ENCODE results near the gene SLC12A3.

Gene SLC12A3

DNA sequence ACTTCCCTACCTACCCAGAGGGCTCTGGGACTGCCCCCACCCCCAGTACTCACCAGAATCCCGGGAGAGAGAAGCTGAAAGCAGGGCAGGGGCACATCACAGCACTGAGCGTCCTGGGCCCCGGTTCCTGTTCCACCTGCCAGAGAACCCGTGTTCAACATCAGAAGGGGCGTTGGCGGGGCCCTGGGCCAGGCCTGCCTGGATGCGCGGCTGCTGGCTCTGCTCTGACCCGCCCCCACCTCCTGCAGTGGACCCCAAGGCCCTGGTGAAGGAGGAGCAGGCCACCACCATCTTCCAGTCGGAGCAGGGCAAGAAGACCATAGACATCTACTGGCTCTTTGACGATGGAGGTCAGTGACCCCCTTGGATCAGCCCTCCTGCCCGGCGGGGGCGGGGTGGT is 27.7 kb downstream of the SLC12A3 start:
- no peaks in the 10 kb centered on the region for H4K20me1 ChIP-seq (ENCODE audit: insufficient read depth, low read length)
- no peak overlapping the region for H3K4me3 ChIP-seq (ENCODE audit: low read depth in 1 of 2, low read length in 2 of 2)
- TF ChIP-seq, protein P1, sequence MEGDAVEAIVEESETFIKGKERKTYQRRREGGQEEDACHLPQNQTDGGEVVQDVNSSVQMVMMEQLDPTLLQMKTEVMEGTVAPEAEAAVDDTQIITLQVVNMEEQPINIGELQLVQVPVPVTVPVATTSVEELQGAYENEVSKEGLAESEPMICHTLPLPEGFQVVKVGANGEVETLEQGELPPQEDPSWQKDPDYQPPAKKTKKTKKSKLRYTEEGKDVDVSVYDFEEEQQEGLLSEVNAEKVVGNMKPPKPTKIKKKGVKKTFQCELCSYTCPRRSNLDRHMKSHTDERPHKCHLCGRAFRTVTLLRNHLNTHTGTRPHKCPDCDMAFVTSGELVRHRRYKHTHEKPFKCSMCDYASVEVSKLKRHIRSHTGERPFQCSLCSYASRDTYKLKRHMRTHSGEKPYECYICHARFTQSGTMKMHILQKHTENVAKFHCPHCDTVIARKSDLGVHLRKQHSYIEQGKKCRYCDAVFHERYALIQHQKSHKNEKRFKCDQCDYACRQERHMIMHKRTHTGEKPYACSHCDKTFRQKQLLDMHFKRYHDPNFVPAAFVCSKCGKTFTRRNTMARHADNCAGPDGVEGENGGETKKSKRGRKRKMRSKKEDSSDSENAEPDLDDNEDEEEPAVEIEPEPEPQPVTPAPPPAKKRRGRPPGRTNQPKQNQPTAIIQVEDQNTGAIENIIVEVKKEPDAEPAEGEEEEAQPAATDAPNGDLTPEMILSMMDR (IDR thresholded peaks at IDR 0.05; ENCODE audit: borderline replicate concordance, extremely low read depth, low read length, poor library complexity, severe bottlenecking): no peak
- no peak for TF ChIP-seq EZH2 (IDR thresholded peaks at IDR 0.05; ENCODE audit: borderline replicate concordance, low read depth, low read length, severe bottlenecking)
- DNase-seq (no peak), ATAC-seq (ENCODE audit: insufficient read depth, low read depth) (no peak)
- H3K4me2 ChIP-seq (ENCODE audit: insufficient read depth, low read length): no peak overlapping the region
- H3K9ac ChIP-seq (ENCODE audit: low read depth, low read length): no peak overlapping the region
- H3K36me3 ChIP-seq (ENCODE audit: insufficient read depth, low read length): no peaks in the 10 kb centered on the region
- no peaks in the 10 kb centered on the region for H3K79me2 ChIP-seq (ENCODE audit: insufficient read depth, low read length)
- H3K9me3 ChIP-seq (ENCODE audit: insufficient read depth, low read length, severe bottlenecking): no peaks in the 10 kb centered on the region
- no peak overlapping the region for H2AFZ ChIP-seq (ENCODE audit: low read depth, low read length)
- no peaks in the 10 kb centered on the region for H3K27me3 ChIP-seq (ENCODE audit: insufficient read depth, low read length, poor library complexity)
- H3K4me1 ChIP-seq (ENCODE audit: insufficient read depth, low read length): no peaks in the 10 kb centered on the region
- no peak overlapping the region for H3K27ac ChIP-seq (ENCODE audit: low read length)

DNA sequence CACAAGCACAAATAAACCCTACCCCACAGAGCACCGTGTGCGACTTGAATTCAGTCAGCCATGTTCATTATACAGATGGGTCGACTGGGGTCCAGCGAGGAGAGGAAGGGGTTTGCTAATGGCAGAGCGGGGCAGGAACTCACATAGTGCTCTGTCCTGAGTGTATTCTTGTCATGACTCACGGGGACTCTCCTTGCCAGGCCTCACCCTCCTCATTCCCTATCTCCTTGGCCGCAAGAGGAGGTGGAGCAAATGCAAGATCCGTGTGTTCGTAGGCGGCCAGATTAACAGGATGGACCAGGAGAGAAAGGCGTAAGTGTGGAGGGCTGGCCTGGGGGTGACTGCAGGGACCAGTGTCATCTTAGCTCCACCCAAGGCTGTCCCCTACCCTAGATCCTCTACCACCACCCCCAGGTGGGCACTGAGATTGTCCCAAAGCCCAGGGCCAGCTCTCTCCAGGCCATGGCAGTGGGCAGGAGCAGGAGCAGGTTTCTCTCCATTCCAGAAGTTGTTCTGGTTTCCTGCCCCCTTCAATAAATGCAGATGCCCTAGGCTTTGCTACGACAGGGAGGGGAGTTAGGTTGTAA is 29.4 kb downstream of the SLC12A3 start:
- TF ChIP-seq, protein P1 (IDR thresholded peaks at IDR 0.05; ENCODE audit: borderline replicate concordance, extremely low read depth, low read length, poor library complexity, severe bottlenecking): no peak
- no peak for TF ChIP-seq EZH2 (IDR thresholded peaks at IDR 0.05; ENCODE audit: borderline replicate concordance, low read depth, low read length, severe bottlenecking)
- H2AFZ ChIP-seq (ENCODE audit: low read depth, low read length): no peak overlapping the region
- H3K9me3 ChIP-seq (ENCODE audit: insufficient read depth, low read length, severe bottlenecking): no peaks in the 10 kb centered on the region
- no peaks in the 10 kb centered on the region for H3K4me1 ChIP-seq (ENCODE audit: insufficient read depth, low read length)
- no peaks in the 10 kb centered on the region for H3K27me3 ChIP-seq (ENCODE audit: insufficient read depth, low read length, poor library complexity)
- H4K20me1 ChIP-seq (ENCODE audit: insufficient read depth, low read length): no peaks in the 10 kb centered on the region
- no peaks in the 10 kb centered on the region for H3K79me2 ChIP-seq (ENCODE audit: insufficient read depth, low read length)
- no peak for DNase-seq
- H3K36me3 ChIP-seq (ENCODE audit: insufficient read depth, low read length): no peaks in the 10 kb centered on the region
- H3K27ac ChIP-seq (ENCODE audit: low read length): no peak overlapping the region
- no peak overlapping the region for H3K9ac ChIP-seq (ENCODE audit: low read depth, low read length)
- ATAC-seq (ENCODE audit: insufficient read depth, low read depth): no peak
- no peak overlapping the region for H3K4me3 ChIP-seq (ENCODE audit: low read depth in 1 of 2, low read length in 2 of 2)
- no peak overlapping the region for H3K4me2 ChIP-seq (ENCODE audit: insufficient read depth, low read length)

DNA sequence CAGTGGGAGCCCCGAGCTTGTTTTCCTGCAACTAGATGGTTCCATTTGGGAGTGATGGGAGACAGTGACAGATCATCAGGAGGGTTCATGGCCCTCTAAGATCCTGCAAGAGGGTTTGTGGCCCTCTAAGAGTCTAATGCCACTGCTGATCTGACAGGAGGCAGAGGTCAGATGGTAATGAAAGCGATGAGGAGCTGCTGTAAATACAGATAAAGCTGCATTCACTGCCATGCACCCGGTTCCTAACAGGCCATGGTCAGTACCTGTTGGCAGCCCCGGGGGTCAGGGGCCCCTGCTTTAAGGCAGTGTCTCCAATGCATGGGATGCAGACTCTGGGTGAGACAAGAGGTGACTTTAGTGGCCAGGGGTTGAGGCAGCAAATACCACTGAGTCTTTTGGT is 30.8 kb downstream of the SLC12A3 start:
- Histone ChIP-seq H2AFZ (ENCODE audit: low read depth, low read length) (no peak overlapping the region), H4K20me1 (ENCODE audit: insufficient read depth, low read length) (no peaks in the 10 kb centered on the region), H3K4me3 (ENCODE audit: low read depth in 1 of 2, low read length in 2 of 2) (no peak overlapping the region), H3K27me3 (ENCODE audit: insufficient read depth, low read length, poor library complexity) (no peaks in the 10 kb centered on the region), H3K36me3 (ENCODE audit: insufficient read depth, low read length) (no peaks in the 10 kb centered on the region), H3K9ac (ENCODE audit: low read depth, low read length) (no peak overlapping the region), H3K27ac (ENCODE audit: low read length) (no peak overlapping the region), H3K4me2 (ENCODE audit: insufficient read depth, low read length) (no peak overlapping the region), H3K4me1 (ENCODE audit: insufficient read depth, low read length) (no peaks in the 10 kb centered on the region), H3K9me3 (ENCODE audit: insufficient read depth, low read length, severe bottlenecking) (no peaks in the 10 kb centered on the region), H3K79me2 (ENCODE audit: insufficient read depth, low read length) (no peaks in the 10 kb centered on the region)
- TF ChIP-seq, protein P1 (IDR thresholded peaks at IDR 0.05; ENCODE audit: borderline replicate concordance, extremely low read depth, low read length, poor library complexity, severe bottlenecking): no peak
- no peak for TF ChIP-seq EZH2 (IDR thresholded peaks at IDR 0.05; ENCODE audit: borderline replicate concordance, low read depth, low read length, severe bottlenecking)
- ATAC-seq (ENCODE audit: insufficient read depth, low read depth) (no peak), DNase-seq (no peak)

DNA sequence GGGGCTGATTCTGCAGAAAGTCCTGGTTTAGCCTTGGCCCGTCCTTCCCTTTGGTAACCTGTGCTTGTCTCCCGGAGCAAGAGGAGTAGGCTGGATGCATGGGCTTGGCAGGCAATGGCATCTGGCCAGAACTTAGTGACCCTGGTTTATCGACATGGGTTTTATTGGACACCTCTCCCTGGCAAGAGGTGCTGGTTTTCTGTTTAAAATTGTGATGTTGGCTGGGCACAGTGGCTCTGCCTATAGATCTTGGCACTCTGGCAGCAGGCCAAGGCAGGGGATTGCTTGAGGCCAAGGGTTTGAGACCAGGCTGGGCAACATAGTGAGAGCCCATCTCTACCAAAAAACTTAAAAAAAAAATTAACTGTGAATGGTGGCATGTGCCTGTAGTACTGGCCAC is 31.2 kb downstream of the SLC12A3 start:
- H3K36me3 ChIP-seq (ENCODE audit: insufficient read depth, low read length): no peaks in the 10 kb centered on the region
- no peak overlapping the region for H3K27ac ChIP-seq (ENCODE audit: low read length)
- TF ChIP-seq EZH2 (IDR thresholded peaks at IDR 0.05; ENCODE audit: borderline replicate concordance, low read depth, low read length, severe bottlenecking): no peak
- TF ChIP-seq, protein P1 (IDR thresholded peaks at IDR 0.05; ENCODE audit: borderline replicate concordance, extremely low read depth, low read length, poor library complexity, severe bottlenecking): no peak
- no peaks in the 10 kb centered on the region for H3K9me3 ChIP-seq (ENCODE audit: insufficient read depth, low read length, severe bottlenecking)
- no peak overlapping the region for H3K9ac ChIP-seq (ENCODE audit: low read depth, low read length)
- ATAC-seq (ENCODE audit: insufficient read depth, low read depth): no peak
- no peak for DNase-seq
- H2AFZ ChIP-seq (ENCODE audit: low read depth, low read length): no peak overlapping the region
- no peaks in the 10 kb centered on the region for H3K4me1 ChIP-seq (ENCODE audit: insufficient read depth, low read length)
- H3K4me3 ChIP-seq (ENCODE audit: low read depth in 1 of 2, low read length in 2 of 2): no peak overlapping the region
- no peaks in the 10 kb centered on the region for H3K79me2 ChIP-seq (ENCODE audit: insufficient read depth, low read length)
- H3K27me3 ChIP-seq (ENCODE audit: insufficient read depth, low read length, poor library complexity): no peaks in the 10 kb centered on the region
- no peak overlapping the region for H3K4me2 ChIP-seq (ENCODE audit: insufficient read depth, low read length)
- no peaks in the 10 kb centered on the region for H4K20me1 ChIP-seq (ENCODE audit: insufficient read depth, low read length)
